GM21619 (cell line): ENCODE measurements around the gene TMEM191C.
"Not testable (repeated sequence)": the region's sequence is repeated elsewhere in the genome, so short reads cannot be mapped to it uniquely, and the experiment has no call there.

Experiments used
- ATAC-seq: cut with Tn5 transposase; IDR thresholded peaks from one replicate; pipeline ENCODE4 v1.9.1; 2021; ENCODE audit not compliant: unreplicated experiment

TMEM191C gene

GRCh38 chr22:21446128-21446826 is 20.9 kb upstream of the TMEM191C start:
- no peak for ATAC-seq

- no peak for ATAC-seq
Measured at GRCh38 chr22:21446827-21447690, 20.1 kb upstream of the TMEM191C start.

GRCh38 chr22:21447694-21448402 is 19.3 kb upstream of the TMEM191C start:
- ATAC-seq = no peak

GRCh38 chr22:21448627-21449416 is 18.4 kb upstream of the TMEM191C start:
- ATAC-seq = no peak

- ATAC-seq = no peak
Measured at GRCh38 chr22:21449531-21450319, 17.5 kb upstream of the TMEM191C start.

GRCh38 chr22:21450320-21450831 is 16.8 kb upstream of the TMEM191C start:
- ATAC-seq = no peak

GRCh38 chr22:21450858-21451353 is 16.3 kb upstream of the TMEM191C start:
- ATAC-seq = no peak

GRCh38 chr22:21451545-21452520 is 15.4 kb upstream of the TMEM191C start:
- no peak for ATAC-seq

GRCh38 chr22:21452666-21453065 is 14.5 kb upstream of the TMEM191C start:
- ATAC-seq = not testable (repeated sequence)

GRCh38 chr22:21454998-21455333 is 12.2 kb upstream of the TMEM191C start:
- ATAC-seq = not testable (repeated sequence)

GRCh38 chr22:21455334-21456089 is 11.7 kb upstream of the TMEM191C start:
- ATAC-seq = no peak

- ATAC-seq = no peak
Measured at GRCh38 chr22:21457023-21457787, 10.0 kb upstream of the TMEM191C start.

- ATAC-seq = not testable (repeated sequence)
Measured at GRCh38 chr22:21462672-21463071, 4.5 kb upstream of the TMEM191C start.

GRCh38 chr22:21468194-21469096 is 1.3 kb downstream of the TMEM191C start:
- peak; percentile 88 for ATAC-seq

- not testable (repeated sequence) for ATAC-seq
Measured at GRCh38 chr22:21469097-21469994, 2.2 kb downstream of the TMEM191C start.
